VCaP (cell line): Measurements from ENCODE around the gene CYB5D1.

Experiments used
- H3K27ac ChIP-seq: fragments of 450-650 bp; 2 replicates; pipeline ENCODE4 v1.5.1; 2017
- CTCF ChIP-seq: fragments of 450-650 bp; conservative IDR thresholded peaks from 2 replicates; pipeline ENCODE4 v1.5.1; 2017; ENCODE audit warnings: mild to moderate bottlenecking, moderate library complexity

CYB5D1 gene

GRCh38 chr17:7843257-7843535 is 14.6 kb upstream of the CYB5D1 start:
- H3K27ac ChIP-seq, result peak overlapping the region; percentile 82
- no peak for TF ChIP-seq CTCF

GRCh38 chr17:7843536-7844291 is 14.1 kb upstream of the CYB5D1 start:
- H3K27ac ChIP-seq, result peak overlapping the region; percentile 82
- TF ChIP-seq CTCF, result no peak

GRCh38 chr17:7844292-7845154 is 13.3 kb upstream of the CYB5D1 start:
- TF ChIP-seq CTCF, result no peak
- peak overlapping the region; percentile 82 for H3K27ac ChIP-seq

- peak overlapping the region; percentile 82 for H3K27ac ChIP-seq
These were observed 12.3 kb upstream of the CYB5D1 start for GRCh38 chr17:7845359-7846062.

GRCh38 chr17:7846063-7846735 is 11.6 kb upstream of the CYB5D1 start:
- TF ChIP-seq CTCF, result no peak

More at GRCh38 chr17:7845359-7846062, 12.3 kb upstream of the CYB5D1 start:
- no peak for TF ChIP-seq CTCF

GRCh38 chr17:7846765-7847661 is 10.8 kb upstream of the CYB5D1 start:
- TF ChIP-seq CTCF, result no peak
- no peak overlapping the region for H3K27ac ChIP-seq

More at GRCh38 chr17:7846063-7846735, 11.6 kb upstream of the CYB5D1 start:
- no peak overlapping the region for H3K27ac ChIP-seq
